ENCODE results near the gene SLC41A1. TPM values are rescaled to one million over a fixed set of nuclear protein-coding genes. Genes with fewer than 3 reads are reported as not detected.
"Not testable (repeated sequence)": the region's sequence is repeated elsewhere in the genome, so short reads cannot be mapped to it uniquely, and the experiment has no call there.

SLC41A1 gene
- 10 to 100 TPM; 30.4 to 35.9 (median 31.7) TPM for polyA plus RNA-seq (ENCODE audit: insufficient read length in 4 of 4)

GRCh38 chr1:205812878-205813754, at the start of gene SLC41A1:
TSS of gene SLC41A1 (minus strand) at chr1:205813198. CDS start at chr1:205810441, 2,757 bp downstream.
- DNase-seq (ENCODE audit: low read depth in 4 of 4, low spot score in 3 of 4) = peak; percentile 84 to 91 (median 88)

DNA sequence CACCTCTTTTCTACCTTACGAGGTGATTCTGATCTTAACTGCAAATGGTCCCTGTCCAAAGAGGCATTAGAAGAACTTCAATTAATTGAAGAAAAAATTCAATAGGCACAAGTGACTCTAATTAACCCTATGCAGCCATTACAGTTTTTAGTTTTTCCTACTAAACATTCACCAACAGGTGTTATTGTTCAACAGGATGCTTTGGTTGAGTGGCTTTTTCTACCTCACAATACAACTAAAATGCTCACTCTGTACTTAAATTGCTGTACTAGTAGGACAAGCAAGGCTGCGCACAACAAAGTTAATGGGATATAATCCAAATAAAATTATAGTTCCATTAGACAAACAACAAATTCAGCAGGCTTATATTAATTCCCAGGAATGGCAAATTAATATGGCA, 48.5 kb upstream of the SLC41A1 start:
- DNase-seq (ENCODE audit: low read depth in 4 of 4, low spot score in 3 of 4) = no peak

GRCh38 chr1:205858141-205858961, 45.4 kb upstream of the SLC41A1 start:
- no peak for DNase-seq (ENCODE audit: low read depth in 4 of 4, low spot score in 3 of 4)

DNA sequence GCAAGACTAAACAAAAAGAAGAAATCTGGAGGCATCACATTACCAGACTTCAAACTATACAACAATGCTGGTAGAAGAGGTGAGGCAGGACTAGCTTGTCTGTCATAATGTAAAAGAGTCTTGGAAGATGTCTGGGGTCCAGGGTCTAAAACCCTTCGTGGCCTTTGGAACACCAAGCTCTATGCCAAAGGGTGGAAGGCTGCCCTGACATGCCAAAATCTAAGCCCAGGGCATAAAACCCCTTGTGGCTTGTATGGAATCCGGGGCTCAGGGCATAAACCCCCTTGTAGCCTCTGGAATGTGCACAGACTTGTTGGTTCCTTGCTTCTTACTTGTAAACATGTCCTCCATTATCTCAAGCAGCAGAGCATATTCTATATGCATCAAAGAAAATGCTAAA, 44.5 kb upstream of the SLC41A1 start:
- DNase-seq (ENCODE audit: low read depth in 4 of 4, low spot score in 3 of 4) = not testable (repeated sequence)

- DNase-seq (ENCODE audit: low read depth in 4 of 4, low spot score in 3 of 4) = no peak
Observed at GRCh38 chr1:205856433-205856832, 43.4 kb upstream of the SLC41A1 start.

- DNase-seq (ENCODE audit: low read depth in 4 of 4, low spot score in 3 of 4) = no peak
Observed at GRCh38 chr1:205852969-205853368, 40.0 kb upstream of the SLC41A1 start.

GRCh38 chr1:205851993-205852392, 39.0 kb upstream of the SLC41A1 start:
- no peak for DNase-seq (ENCODE audit: low read depth in 4 of 4, low spot score in 3 of 4)

- DNase-seq (ENCODE audit: low read depth in 4 of 4, low spot score in 3 of 4) = peak in 3 of 4 donors; percentile 63 to 84 (median 79)
Observed at GRCh38 chr1:205849619-205850355, 36.8 kb upstream of the SLC41A1 start, which contains the start of gene PM20D1. TSS of gene PM20D1 (minus strand) at chr1:205850132. CDS start at chr1:205850072, 60 bp downstream.

DNA sequence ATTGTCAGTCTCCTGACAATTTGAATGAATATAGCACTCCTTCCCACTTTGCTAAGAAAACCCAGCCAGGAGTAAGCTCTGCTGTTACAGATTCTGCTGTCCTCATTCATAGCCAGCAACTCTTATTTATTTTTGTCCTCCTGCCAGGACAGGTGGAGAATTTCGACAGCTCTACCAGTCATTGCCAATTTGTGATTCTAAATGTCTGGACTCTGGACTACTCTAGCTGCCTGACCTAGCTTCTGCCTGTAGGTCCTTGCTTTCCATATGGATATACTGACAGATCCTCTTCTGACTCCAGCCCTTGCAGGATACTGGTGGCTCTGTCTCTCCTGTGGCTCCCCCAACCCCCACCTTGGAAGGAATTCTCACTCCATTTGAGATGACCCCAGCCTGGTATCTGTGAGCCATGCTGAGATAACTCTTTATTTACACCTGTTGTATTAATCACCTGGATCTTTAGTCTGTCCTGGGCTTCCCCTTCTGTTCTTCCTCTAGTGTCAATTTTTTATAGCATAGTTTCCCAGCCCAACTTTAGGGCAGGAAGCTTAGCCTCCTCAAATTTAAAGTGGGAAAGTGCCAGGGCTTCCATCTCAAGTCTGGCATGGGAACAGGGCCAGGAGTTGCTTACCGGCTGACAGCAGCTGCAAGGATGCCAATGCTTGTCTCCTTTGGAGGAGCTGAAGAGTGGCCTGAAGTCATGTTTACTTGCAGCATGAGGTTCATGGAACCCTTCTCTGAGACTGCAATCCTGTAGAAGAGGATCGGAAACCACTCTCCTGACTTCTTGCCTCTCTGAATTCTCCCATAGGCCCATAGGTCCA, 30.2 kb upstream of the SLC41A1 start:
- DNase-seq (ENCODE audit: low read depth in 4 of 4, low spot score in 3 of 4) = no peak

GRCh38 chr1:205842229-205842628, 29.2 kb upstream of the SLC41A1 start:
- DNase-seq (ENCODE audit: low read depth in 4 of 4, low spot score in 3 of 4) = no peak

DNA sequence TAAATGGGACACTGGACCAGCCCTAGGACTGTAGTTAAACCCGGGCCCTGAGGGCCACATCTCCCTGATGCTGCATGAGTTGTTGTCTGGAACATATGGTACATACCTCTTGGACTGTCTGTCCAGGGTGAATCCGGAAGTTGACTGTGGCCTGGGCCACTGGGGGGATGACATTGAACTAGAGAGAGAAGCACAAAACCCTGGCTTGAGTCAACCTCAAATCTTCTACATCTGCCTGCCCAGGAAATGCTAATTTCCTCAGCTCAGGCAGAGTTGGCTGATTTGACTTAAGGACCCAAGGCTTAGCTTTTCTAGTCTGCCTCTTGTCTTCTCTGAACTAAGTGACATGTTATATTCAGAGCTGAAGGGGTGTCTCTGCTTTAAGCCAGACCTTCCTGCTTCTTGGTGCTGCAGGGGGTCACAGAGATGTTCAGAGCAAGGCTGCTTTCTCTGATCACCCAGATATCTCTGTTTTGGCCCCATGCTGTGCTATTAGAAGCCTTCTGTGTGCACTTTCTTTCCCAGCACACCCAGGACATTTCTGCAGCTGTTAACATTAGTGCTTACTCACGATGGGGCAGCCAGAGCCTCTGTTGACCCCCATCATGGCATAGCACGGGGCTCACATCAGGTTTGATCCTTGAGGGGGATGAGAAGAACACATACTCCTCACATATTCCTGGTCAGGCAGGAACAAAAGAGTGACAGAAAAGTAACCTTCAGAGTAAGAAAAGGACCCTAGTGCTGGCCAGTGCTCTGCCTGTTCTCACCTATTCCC, 27.3 kb upstream of the SLC41A1 start:
- no peak for DNase-seq (ENCODE audit: low read depth in 4 of 4, low spot score in 3 of 4)

- DNase-seq (ENCODE audit: low read depth in 4 of 4, low spot score in 3 of 4) = no peak
Observed at GRCh38 chr1:205837382-205837970, 24.5 kb upstream of the SLC41A1 start.

DNA sequence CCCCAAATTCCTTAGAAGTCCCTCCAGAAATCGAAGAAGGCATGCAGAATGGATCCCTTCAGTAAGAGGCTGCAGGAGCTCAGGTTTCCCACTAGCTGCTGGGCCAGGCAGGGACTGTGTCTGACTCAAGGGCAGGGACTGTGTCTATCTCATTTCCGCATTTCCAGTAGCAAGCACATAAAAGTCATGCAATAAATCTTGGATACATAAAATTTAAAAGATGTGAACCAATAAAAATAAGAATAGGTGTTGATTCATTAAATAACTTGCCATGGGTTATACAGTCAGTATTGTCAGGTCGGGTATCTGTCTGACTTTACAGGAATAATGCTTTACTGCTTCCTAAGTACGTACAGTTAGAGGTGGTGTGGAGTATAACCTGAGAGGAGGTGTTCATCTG, 21.8 kb upstream of the SLC41A1 start:
- DNase-seq (ENCODE audit: low read depth in 4 of 4, low spot score in 3 of 4) = peak in 1 of 4 donors; percentile 33

DNA sequence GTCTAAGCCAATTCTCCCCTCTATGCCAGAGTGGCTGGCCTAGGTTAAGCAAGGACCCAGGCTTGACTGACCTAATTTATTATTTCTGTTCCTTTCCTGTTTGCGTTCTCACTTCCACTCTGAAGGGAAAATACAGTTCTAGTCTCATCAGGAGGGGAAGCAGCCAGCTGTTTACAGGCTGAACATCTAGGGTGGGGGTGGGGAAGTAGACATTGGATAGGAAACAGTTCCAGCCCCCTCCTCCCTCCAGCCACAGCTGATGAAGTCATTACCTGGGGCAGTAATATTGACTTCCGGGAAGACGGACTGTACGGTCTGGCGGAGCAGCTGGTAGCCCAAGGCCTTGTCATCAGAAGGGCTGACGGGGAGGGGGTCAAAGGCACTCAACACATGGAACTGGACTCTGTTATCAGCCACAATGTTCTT, 19.3 kb upstream of the SLC41A1 start:
- no peak for DNase-seq (ENCODE audit: low read depth in 4 of 4, low spot score in 3 of 4)

DNA sequence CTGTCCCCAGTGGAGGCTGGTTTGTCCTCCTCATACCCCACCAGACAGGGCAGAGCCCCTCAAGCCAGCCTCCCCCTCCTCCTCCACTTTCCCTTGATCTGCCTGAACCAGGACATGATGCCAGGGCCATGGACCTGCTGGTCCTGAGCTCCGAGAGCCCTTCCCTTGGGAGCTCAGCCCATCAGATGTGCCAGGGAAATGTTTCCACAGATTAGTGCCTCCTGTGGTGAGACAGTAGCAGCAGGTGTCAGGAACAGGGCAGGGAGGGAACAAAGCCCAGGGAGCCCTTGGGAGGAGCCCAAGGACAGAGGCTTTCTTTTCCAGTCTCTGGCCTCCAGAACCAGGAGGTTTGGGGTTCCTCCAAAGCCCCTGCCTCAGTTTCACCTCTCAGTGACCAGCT, 14.6 kb upstream of the SLC41A1 start:
- no peak for DNase-seq (ENCODE audit: low read depth in 4 of 4, low spot score in 3 of 4)

DNA sequence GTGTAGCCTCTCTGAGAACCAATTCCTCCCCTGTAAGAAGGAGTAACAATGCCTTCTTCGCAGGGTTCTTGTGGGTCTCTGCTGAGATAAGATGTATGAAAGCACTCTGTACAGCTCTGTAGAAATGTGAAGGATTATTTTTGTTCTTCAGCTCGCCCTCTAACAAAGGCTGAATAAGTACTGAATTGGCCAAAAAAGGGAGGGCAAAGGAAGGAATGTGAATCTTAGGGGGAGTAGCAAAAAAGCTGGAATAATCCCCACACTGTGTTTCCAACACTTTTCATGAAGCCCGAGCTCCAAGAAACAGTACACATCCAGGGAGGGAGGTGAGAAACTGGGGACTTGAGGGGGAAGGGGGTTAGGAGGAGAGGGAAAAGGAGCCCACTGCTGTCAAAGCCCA, 14.0 kb upstream of the SLC41A1 start:
- DNase-seq (ENCODE audit: low read depth in 4 of 4, low spot score in 3 of 4) = no peak

- no peak for DNase-seq (ENCODE audit: low read depth in 4 of 4, low spot score in 3 of 4)
Observed at GRCh38 chr1:205826016-205826806, 13.2 kb upstream of the SLC41A1 start.

GRCh38 chr1:205824180-205824579, 11.2 kb upstream of the SLC41A1 start:
- no peak for DNase-seq (ENCODE audit: low read depth in 4 of 4, low spot score in 3 of 4)

All from right renal pelvis (tissue), 4 donors.